ENCODE results near the gene NDUFAF7. TPM values are rescaled to one million over a fixed set of nuclear protein-coding genes. Genes with fewer than 3 reads are reported as not detected.

Gene NDUFAF7
- 9.9 and 15.5 TPM in 2 replicates for total RNA-seq

GRCh38 chr2:37231241-37232130, at the start of gene NDUFAF7, which contains the start of gene CEBPZ:
Gene NDUFAF7 (plus strand): TSS chr2:37231658. CDS start chr2:37231706, 48 bp downstream.
Gene CEBPZ (minus strand): TSS chr2:37231596. CDS start chr2:37231567, 29 bp downstream.

GRCh38 chr2:37188570-37188969, 42.9 kb upstream of the NDUFAF7 start, which contains the start of gene SULT6B1:
Gene SULT6B1 (minus strand): TSS chr2:37188670. CDS start chr2:37188640, 30 bp downstream.

GRCh38 chr2:37196320-37197195, 34.9 kb upstream of the NDUFAF7 start, which contains the start of gene CEBPZOS:
Gene CEBPZOS (plus strand): TSS chr2:37196496. CDS start chr2:37199705, 3,209 bp downstream.

Other genes starting within 250 kb of the NDUFAF7 start
- gene HEATR5B, start 147.3 kb upstream of the NDUFAF7 start, total RNA-seq = 7.5 and 9.2 TPM in 2 replicates
- 2.6 and 5.8 TPM in 2 replicates for gene GPATCH11, start 147.1 kb upstream of the NDUFAF7 start, total RNA-seq
- 12.3 and 19.3 TPM in 2 replicates for gene EIF2AK2, start 74.7 kb upstream of the NDUFAF7 start, total RNA-seq
- gene SULT6B1, start 43.0 kb upstream of the NDUFAF7 start, total RNA-seq = not detected in 2 replicates
- 17.2 and 21.6 TPM in 2 replicates for gene CEBPZOS, start 35.2 kb upstream of the NDUFAF7 start, total RNA-seq
- gene CEBPZ, start 62 bp upstream of the NDUFAF7 start, total RNA-seq = 19.7 and 28.6 TPM in 2 replicates
- 29.2 and 34.2 TPM in 2 replicates for gene PRKD3, start 93.2 kb downstream of the NDUFAF7 start, total RNA-seq
- 2.8 and 9.0 TPM in 2 replicates for gene QPCT, start 113.0 kb downstream of the NDUFAF7 start, total RNA-seq